Posterior cingulate gyrus (tissue), 11 donors: ENCODE measurements around the gene PEAR1.

Experiments
- DNase-seq, 10 donors: peaks; one replicate each; pipeline versions ENCODE4 v3.0.0 to v3.0.0-alpha.2; 2020 to 2021; ENCODE audit warnings: mixed read lengths in 3 of 10
- intact Hi-C: fragments of 100-400 bp; cut with DNase I; formaldehyde crosslinking; loops from one replicate; pipeline ENCODE4 v1.15.1; 2023

PEAR1 gene

DNA sequence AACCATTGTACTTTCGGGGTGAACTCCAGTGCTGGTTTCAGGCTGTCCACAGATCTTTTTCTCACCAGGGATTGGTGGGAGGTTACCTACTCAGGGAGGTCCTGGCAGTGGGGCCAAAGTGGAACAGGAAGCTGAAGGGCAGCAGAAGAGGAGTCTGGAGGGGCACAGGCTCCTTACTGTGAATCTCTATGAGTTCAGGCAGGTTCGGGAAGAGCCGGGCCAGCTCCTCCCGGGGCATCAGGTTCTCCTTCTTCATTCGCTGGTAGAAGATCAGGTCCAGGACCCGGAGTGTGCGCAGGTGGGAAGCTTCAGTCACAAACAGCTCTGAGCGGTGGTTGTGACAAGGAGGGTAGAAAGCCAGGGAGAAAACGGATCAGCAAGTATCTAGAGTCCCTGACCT lies 53.6 kb downstream of the PEAR1 start:
- peak in 1 of 10 donors; percentile 52 for DNase-seq
- intact Hi-C loops, result no loop called here

DNA sequence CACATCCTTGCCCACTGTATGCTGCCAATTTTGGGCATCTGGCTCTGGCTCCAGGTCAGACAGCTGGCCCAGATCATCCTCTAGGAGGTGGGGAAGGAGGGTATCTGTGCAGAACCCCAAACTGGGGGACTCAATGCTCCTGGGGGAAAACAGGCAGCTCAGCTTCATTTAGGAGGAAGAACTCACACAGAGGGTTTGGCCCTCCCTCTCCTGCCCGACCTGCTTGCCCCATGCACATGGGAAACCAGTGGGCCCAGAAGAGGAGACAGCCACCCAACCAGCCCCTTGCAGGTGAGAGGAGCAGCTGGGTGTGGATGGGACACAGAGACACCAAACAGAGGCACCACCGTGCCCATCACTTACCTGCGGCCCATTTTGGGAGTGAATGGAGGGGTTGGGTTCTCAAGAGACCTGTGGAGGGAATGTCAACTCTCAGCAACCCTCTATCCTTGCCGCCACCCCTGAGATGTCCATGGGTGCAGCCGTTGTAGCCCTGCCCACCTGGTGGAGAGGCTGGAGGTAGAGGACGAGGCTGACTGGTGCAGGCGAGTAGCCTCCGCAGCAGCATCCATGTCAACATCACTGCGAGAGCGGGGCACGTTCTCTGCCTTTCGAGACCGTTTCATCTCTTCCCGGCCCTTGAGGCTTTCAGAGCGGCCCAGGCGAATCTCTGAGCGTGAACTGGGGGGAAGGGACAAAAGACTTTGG lies 54.5 kb downstream of the PEAR1 start:
- intact Hi-C loops, result no loop called here
- DNase-seq, result peak in 2 of 10 donors; percentile 5 to 61

DNA sequence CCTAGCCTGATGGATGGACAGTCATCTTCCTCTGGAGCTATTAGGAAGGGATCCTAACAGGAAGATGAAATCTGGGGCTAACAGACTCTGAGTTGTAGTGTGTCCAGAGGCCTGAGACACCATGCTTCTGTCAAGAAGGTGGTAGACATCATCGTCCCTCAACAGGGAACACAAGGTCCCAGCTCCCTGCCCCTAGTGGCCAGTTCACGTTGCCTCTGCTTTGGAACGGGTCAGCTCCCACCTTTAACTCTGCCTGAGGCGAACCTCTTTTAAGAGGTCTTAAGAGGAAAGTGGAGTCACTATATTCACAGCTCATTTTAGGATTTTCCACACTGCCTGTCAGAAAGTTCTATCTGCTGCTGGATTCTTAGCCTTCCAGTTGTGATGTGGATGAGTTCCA lies 55.2 kb downstream of the PEAR1 start:
- intact Hi-C loops, result no loop called here
- DNase-seq, result peak in 1 of 10 donors; percentile 1

DNA sequence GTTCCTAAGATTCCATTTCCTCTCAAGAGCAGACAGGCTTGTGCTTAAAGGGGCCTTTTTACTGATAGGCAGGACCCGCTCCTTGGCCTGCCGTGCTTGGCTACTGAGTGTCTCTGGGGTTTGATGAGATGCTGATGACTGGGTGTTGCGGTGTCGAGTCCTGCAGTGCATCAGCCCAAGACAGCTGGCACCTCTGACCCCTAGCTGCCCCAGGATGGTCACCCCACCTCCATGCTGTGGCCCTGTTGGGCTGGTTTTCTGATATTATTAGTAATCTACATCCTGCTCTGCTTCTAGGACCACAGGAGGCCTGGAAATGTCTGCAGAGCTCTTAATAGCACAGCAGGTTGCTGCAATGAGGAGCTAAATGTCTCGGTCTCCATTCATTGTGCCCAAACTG lies 55.6 kb downstream of the PEAR1 start:
- intact Hi-C loops, result no loop called here
- peak in 1 of 10 donors; percentile 1 for DNase-seq

DNA sequence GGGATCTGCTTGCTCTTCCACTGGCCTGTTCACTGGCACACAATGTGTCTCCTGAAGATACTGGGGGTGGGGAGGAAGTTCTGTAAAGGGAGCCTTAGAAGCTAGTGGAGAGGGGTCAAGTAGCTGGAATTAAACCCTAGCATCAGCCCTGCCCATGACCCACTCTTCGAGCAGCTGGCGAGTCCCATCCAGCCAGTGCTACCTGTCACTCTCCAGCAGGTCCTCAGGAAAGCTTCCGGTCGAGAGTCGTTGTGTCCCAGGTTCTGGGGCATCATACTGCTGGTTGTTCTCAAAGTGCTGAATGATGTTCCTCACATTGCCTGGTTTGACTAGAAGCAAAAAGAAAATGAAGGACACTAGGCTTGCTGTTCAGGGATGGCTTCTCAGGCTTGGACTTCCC lies 57.9 kb downstream of the PEAR1 start:
- intact Hi-C loops, result no loop called here
- peak in 1 of 10 donors; percentile 67 for DNase-seq

DNA sequence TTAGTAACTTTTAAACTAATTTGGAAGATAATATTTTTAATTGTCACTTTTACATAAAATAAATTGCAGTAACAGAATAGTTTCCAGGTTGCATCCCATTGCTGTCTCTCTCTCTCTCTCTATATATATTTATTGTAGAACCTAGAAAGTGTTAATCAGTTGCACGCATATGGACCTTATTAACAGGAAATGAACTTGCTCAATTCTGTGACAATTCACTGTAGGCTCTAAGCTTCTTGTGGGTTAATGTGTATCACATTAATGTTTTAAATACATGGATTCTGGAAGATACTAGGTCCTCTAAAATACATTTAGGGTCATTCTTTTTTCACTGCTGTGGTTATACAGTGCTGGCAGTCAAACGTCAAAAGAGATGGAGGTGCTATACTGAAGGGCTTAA lies 60.1 kb downstream of the PEAR1 start:
- intact Hi-C loops, result no loop called here
- DNase-seq, result no peak

DNA sequence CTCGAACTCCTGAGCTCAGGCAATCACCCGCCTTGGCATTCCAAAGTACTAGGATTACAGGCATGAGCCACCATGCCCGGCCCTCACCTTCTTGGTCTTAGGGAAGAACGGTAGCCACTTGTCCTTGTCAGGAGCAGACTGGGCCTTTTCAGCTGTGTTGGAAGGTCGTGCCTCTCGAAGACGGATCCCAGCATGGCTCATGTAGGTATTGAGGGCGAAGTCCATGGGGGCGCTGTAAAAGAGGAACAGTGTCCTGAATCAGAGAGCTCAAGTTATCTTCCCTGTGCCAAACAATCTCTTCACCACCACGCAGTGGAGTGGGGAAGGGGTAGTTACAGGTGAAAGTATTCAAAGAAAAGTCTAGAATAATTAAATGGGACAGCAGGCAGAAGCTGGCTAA lies 62.8 kb downstream of the PEAR1 start:
- peak in 1 of 10 donors; percentile 57 for DNase-seq
- intact Hi-C loops, result no loop called here

DNA sequence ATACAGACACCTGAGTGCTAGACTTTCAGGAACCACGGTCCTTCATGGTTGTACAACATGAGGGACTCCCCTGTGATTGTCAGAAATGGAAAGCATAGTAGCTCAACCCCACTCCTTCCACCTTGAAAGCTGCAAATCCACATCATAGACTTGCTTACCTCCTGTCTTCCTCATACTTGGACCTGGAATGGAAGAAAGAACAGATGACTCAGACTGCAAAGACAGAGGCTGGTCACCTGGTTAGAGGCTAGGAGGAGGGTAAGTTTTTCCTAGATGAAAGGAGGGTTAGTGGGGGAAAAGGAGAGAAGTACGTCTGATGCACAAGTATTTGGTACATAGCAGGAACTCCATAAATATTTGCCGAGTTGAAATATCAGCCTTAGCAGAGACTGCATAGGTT lies 64.1 kb downstream of the PEAR1 start:
- no peak for DNase-seq
- intact Hi-C loops, result no loop called here

DNA sequence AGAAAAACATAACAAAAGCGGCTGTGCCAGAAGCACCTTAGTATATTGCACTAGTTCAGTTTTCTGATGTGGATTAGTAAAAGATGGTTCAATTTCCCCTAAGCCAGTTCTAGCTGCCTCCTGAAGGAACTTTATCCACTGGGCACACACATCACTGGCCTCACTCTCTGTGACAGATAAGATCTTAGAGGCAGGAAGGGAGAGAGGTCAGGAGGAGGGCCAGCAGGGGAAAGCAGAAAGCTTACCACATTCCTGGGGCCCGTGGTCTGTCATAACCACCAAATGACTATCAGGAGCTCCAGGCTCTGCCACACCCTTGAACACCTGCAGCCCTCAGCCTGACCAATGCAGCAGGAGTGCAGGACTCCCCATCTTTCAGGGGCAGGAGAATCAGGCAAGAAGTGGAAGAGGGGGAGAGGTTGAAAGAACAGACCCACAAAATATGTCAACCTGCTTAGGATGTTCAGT lies 64.8 kb downstream of the PEAR1 start:
- no peak for DNase-seq
- intact Hi-C loops, result no loop called here

DNA sequence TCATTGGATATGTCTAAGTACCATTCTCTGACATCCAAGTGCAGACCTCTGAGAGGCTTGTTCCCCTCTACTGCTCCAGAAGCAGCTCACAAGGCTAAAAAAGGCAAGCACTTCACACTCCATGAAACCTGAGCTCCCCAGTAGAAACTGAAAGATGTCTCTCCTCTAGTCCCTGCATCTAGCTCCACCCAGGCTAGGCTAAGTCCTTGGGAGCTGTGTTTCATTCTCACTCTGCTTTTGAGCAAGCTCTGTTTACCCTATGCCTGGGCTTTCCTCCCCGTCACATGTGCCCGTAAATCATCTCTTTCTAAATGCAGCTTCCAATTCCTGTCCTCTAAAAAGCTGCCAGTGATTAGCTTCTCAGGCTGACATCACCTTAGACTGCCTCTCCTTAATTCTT lies 65.9 kb downstream of the PEAR1 start:
- intact Hi-C loops, result no loop called here
- DNase-seq, result peak in 1 of 10 donors; percentile 35

DNA sequence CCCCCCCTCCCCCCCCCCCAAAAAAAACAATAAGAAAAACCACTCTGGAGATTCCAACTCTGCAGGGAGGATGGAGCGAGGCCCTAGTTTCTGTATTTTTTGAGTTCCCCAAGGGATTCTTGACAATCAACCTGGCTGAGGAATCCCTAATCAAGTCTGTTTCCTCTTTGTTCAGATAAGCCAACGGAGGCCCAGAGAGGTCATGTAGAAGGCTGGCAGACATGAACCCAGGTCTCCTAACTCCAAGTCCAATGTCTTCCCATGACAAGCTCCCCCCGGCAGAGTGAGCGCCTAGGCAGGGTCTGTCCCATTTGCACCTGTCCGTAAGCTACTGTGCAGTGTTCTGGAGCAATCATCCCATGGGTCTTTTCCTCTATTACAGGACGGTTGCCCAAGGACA lies 66.4 kb downstream of the PEAR1 start:
- no peak for DNase-seq
- intact Hi-C loops, result no loop called here

DNA sequence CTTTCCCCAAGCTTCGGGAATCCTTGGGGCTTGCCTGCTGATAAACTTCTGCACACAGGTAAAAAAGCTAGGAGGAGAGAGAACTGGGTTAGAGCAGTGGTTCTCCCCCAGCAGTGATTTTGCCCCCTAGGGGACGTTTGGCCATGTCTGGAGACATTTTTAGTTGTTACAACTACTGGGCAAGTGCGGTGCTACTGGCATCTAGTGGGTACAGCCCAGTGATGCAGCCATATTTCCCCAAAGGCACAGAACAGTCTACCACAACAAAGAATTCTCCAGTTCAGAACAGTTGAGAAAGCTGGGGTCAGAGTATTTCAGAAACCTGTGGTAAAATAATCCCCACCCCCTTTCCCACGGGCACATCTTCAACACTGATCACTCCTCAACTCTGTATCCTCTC lies 68.2 kb downstream of the PEAR1 start:
- DNase-seq, result peak in 1 of 10 donors; percentile 27
- intact Hi-C loops, result no loop called here

DNA sequence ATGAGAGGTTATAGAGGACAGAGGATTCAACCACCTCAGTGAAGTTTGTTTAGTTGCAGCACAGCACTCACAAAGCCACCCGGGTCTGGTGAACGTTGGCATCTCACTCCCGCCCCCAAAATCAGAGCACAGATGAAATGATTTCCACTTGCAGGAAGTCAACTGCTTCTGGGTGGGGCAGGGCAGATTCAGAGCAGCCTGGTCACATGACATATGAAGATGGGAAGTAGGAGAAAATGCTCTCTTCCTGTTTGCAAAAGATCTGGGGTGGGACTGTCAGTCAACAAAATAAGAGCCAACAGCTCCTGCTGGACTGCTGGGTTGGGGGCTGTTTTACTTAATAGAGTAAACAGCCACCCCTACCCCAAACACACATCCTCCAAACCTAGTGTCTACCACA lies 70.1 kb downstream of the PEAR1 start:
- intact Hi-C loops, result no loop called here
- no peak for DNase-seq

DNA sequence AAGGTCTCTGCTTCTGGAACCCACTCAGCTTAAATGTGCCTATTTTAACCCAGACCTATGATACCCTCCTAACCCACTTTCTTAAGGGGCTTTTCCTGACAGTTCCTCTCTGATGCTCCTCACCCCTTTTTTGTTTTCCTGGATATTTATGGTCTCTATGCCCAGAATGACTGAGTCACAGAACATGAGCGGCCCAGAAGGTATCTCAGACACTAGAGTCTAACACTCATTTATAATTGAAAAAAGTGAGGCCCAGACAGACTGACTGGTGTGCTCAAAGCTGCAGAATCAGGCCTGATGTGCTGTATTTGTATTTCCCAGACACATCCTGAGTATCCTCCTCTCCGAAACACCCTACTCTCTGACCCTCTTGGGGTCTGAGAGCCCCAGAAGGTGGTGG lies 70.9 kb downstream of the PEAR1 start:
- DNase-seq, result no peak
- intact Hi-C loops, result no loop called here
